HG02798 (cell line): ENCODE data around the gene ELL2.

Experiments
- ATAC-seq: cut with Tn5 transposase; IDR thresholded peaks from one replicate; pipeline ENCODE4 v1.9.1; 2021; ENCODE audit warnings: mild to moderate bottlenecking; ENCODE audit not compliant: unreplicated experiment, poor library complexity

Gene ELL2

GRCh38 chr5:95958310-95959014 lies 3.2 kb downstream of the ELL2 start:
- no peak for ATAC-seq

GRCh38 chr5:95957561-95958203 lies 4.0 kb downstream of the ELL2 start:
- no peak for ATAC-seq

- ATAC-seq = no peak
These were observed 4.8 kb downstream of the ELL2 start for GRCh38 chr5:95956900-95957293.

GRCh38 chr5:95956021-95956899 lies 5.4 kb downstream of the ELL2 start:
- no peak for ATAC-seq

- no peak for ATAC-seq
These were observed 6.9 kb downstream of the ELL2 start for GRCh38 chr5:95954716-95955115.

- ATAC-seq = no peak
These were observed 8.5 kb downstream of the ELL2 start for GRCh38 chr5:95953021-95953702.

GRCh38 chr5:95951916-95952315 lies 9.7 kb downstream of the ELL2 start:
- ATAC-seq = no peak

GRCh38 chr5:95949810-95950209 lies 11.8 kb downstream of the ELL2 start:
- peak; percentile 66 for ATAC-seq

- ATAC-seq = no peak
These were observed 13.0 kb downstream of the ELL2 start for GRCh38 chr5:95948631-95949030.

- ATAC-seq = no peak
These were observed 15.2 kb downstream of the ELL2 start for GRCh38 chr5:95946451-95946850.

GRCh38 chr5:95942968-95943367 lies 18.7 kb downstream of the ELL2 start:
- ATAC-seq = no peak

- no peak for ATAC-seq
These were observed 19.2 kb downstream of the ELL2 start for GRCh38 chr5:95942414-95942813.

GRCh38 chr5:95941756-95942155 lies 19.9 kb downstream of the ELL2 start:
- ATAC-seq = no peak

GRCh38 chr5:95940758-95941682 lies 20.6 kb downstream of the ELL2 start:
- no peak for ATAC-seq

GRCh38 chr5:95939465-95939864 lies 22.2 kb downstream of the ELL2 start:
- peak; percentile 81 for ATAC-seq

- ATAC-seq = no peak
These were observed 22.9 kb downstream of the ELL2 start for GRCh38 chr5:95938766-95939165.

GRCh38 chr5:95938347-95938746 lies 23.3 kb downstream of the ELL2 start:
- ATAC-seq = no peak

- ATAC-seq = no peak
These were observed 24.0 kb downstream of the ELL2 start for GRCh38 chr5:95937607-95938152.

- no peak for ATAC-seq
These were observed 24.7 kb downstream of the ELL2 start for GRCh38 chr5:95936812-95937397.
